ENCODE data around the gene HES7. TPM values are rescaled to one million over a fixed set of nuclear protein-coding genes. Genes with fewer than 3 reads are reported as not detected.

Gene HES7
- total RNA-seq, 1 donor from 2014 or later, result 1.1 TPM

DNA sequence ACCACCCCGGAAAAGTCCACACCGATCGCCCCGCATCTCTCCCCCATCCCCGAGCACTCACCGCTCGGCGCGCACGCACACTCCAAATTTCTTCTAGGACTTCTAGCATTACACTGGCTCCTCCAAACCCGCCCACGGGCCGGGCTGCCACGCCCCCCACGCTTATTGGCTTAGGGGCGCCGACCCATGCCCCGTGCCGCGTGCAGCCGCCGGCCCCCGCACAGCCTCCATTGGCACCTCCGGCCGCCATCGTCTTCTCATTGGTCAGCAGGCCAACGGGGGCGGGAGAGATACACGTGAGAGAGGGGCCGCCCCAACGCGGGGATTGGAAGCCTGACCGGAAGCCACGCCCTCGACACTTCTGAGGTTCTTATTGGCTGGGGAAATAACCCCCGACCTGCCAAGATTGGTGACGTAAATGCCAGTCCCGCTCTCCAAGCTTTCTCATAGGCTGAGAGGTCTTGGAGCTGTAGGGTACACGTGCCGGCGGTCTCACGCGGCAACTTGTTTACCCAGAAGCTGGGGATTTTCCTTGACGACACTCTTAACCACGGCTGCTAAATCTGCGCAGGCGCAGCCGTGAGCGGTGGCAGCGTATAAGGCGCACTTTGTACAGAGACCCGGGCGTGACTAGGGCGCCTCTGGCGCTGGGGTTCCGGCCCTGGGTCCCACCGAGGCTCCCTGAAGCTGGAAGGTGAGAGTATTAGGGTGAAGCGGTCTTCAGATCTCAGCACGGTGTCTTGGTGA lies 32.5 kb upstream of the HES7 start:
- DNase-seq (ENCODE audit: low spot score), result peak; percentile 100
- peak; percentile 72 for ATAC-seq
- intact Hi-C loops (cut with DNase I), result no loop called here

DNA sequence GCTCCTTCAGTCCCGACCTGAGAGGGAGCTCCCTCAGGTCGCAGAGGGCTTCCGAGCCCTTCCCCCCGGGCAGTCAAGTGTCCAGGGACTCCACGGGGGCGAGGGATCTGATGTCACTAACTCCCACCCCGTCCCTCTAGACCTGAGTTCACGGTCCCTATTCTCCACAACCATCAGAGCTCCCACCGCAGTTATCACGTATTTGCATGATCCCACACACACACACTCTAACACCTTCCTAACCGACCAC lies 32.0 kb upstream of the HES7 start:
- DNase-seq (ENCODE audit: low spot score), result peak; percentile 76
- intact Hi-C loops (cut with DNase I), result no loop called here
- ATAC-seq, result no peak

DNA sequence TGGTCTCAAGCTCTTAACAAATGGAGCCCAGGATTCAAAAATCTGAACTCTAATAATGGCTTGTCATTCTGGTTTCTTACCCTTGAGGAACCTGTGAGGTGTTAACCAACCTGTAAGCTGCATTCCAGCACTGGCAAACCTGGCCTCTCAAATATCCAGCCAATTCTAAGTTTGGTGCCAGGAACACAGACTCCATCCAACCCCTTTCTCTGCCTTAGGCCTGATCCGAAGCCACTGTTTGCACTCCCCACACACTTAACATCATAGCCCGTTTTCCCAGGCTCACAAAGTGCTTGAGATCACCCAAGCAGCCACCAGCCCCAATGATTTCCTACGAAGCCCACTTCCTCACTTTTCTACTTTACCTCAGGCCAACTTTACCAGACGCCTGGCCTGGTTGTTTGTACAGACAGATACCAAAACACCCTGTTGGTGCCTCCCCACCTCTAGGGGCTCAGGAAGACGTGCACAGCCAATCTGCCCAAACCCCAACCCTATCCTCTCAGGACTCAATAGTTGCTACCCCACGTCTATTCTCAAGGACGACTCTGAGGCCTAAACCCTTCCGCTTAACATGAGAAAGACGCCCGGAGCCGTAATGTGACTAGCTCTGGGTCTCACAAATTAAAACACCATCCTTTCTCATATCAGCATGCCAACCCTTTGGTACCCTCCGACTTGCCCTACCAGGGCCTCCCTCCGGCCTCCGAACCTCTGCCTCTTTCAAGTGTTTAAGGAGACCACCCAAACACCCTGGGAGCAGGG lies 31.5 kb upstream of the HES7 start:
- intact Hi-C loops (cut with DNase I), result no loop called here
- no peak for DNase-seq (ENCODE audit: low spot score)
- no peak for ATAC-seq

DNA sequence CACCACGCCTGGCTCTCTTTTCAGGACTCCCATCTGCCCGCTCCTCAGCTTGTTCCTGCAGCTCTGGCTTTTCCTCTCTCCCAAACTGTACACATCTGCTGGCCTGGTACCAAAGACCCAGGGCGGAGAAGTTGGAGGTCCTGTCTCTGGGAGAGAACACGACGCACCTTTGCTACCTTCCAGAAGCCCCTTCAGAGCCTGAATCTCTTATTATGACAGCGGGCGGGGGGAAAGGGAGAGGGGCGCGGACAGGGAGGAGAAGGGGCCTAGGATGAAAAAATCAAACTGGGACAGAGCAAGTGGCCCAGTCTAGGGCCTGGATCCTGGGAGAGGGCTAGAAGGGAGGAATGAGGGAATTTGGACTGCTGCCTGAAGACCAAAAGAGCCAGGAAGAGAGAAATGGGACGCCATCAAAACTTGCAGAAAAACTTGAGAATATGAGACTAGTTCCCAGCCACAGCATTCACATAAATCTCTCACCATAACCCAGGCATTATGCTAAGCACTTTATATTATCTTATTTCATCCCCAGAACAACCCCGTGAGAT lies 30.8 kb upstream of the HES7 start:
- intact Hi-C loops (cut with DNase I), result no loop called here
- no peak for DNase-seq (ENCODE audit: low spot score)
- ATAC-seq, result no peak

DNA sequence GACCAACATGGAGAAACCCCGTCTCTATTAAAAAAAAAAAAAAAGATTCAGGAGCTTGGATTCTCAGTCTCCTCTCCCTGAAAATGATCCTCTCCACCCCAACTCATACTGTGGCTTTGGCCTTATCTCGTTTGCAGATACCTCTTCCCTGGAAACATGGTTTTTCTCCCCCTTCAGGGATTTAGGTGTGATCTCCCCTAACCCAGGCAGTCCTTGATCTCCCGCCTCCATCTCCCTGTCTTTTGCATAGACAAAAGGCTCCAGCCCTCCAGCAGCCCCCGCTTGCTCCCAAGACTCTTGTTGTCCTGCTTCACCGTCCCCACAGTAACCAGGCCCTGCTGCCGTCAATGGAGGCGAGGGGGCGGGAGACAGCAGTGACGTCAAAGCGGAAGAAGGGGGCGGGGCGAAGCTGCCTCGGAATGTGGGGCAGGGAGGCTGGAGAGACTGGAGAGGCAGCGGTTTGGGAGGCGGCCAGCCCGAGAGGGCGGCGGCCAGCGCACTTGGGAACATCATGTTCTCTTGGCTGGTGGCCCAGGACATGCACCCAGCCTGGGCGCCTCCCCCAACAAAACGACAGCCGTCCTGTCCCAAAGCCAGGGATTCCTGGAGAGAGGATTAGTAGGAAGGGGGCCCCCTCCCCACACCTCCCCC lies 30.2 kb upstream of the HES7 start:
- ATAC-seq, result peak; percentile 57
- intact Hi-C loops (cut with DNase I), result no loop called here

DNA sequence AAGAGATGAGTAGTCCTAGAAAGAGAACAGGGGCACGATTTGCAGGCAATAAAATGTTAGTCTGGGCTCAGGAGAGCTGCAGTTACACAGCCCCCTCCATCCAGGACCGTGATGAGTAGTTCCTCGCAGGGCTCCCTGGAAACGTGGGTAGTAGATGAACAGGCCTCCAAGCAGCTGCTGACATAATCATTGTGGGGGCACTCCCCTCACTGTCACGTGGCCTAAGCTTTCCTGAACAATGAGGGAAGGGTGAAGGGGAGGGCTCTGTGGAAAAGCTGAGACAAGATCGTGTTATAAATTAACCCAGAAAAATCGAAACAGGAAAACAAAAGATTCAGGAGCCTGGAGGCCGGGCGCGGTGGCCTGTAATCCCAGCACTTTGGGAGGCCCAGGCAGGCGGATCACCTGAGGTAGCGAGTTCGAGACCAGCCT lies 29.6 kb upstream of the HES7 start:
- ATAC-seq (peak; percentile 13), DNase-seq (ENCODE audit: low spot score) (peak; percentile 85)
- intact Hi-C loops (cut with DNase I), result no loop called here

More for the DNA sequence above, 30.2 kb upstream of the HES7 start:
- peak; percentile 100 for DNase-seq (ENCODE audit: low spot score)

DNA sequence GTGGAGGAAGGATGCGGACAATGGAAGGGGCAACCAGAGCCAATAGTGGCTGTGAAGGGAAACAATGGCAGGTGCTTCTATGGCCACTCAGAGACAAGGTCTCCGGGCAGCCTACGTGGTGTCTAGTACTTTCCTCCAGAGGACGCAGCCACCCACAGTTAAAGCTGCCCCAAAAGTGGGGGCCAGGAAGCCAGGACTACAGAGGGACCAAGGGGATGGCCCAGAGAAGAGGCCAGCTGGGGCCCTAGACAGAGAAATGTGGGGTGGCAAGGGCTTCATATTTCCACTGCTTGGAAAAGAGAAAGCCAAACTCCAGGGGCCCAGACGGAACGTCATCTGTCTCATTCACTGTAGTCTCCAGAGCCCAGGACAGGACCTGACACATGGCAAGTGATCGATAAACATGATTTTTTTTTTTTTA lies 29.1 kb upstream of the HES7 start:
- DNase-seq (ENCODE audit: low spot score) (peak; percentile 66), ATAC-seq (no peak)
- intact Hi-C loops (cut with DNase I), result no loop called here

DNA sequence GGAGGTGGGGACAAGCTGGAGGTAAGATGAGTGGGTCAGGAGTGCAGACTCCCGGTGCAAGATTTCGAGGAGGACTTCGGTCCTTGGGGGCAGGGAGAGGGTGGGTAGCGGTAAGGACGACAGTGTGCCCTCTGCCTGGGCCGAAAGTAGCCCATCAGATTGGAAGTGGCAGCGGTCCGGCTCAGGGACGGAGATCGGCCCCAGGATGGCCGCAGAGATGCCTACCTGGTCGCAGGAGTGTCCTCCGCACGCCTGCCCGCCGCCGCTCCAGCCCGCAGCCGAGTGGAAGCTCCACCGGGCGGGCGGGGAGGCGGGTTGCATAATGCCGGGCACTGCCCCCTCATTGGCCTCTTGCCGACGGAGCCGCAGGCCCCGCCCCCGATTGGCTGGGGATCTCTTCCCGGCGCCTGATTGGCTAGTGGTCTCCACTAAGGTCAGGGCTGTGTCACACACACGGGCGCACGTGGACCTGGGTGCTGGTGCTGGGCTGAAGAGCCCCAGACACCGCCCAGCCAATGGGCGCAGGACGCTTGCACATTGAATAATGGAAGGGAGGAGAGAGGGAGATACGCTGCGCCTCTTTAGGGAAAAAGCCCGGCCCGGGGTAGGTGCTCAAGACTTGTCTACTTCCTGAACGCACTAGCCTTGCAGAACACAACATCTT lies 28.3 kb upstream of the HES7 start, which contains the start of gene PER1:
TSS of gene PER1 (minus strand) at position 293 of the 664 bp plus-strand sequence. CDS start 1,698 bp downstream, outside the sequence.
- ATAC-seq (peak; percentile 52), DNase-seq (ENCODE audit: low spot score) (peak; percentile 98)
- intact Hi-C loops (cut with DNase I), result no loop called here

DNA sequence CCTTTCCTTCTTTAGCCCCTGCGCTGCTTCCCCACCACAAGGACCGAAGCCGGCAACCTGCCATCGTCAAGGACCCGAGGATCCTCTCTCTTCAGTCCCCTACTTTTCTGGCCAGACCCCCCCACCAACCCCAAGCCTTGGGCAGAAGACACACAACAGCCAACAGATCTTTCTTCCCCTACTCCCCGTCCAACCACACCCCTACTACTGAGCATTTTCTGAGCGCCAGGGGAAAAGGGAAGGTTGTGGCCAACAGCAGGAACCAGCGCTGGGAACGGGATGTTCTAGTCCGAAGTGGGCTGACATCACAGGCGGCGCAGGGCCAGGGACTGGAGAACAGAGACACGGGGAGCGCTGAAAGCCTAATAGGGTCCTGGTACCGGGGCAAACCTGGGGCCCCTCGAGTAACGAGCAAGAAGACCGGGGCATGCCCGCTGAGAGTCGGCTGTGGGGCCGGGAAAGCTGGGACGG lies 27.8 kb upstream of the HES7 start:
- intact Hi-C loops (cut with DNase I), result no loop called here

DNA sequence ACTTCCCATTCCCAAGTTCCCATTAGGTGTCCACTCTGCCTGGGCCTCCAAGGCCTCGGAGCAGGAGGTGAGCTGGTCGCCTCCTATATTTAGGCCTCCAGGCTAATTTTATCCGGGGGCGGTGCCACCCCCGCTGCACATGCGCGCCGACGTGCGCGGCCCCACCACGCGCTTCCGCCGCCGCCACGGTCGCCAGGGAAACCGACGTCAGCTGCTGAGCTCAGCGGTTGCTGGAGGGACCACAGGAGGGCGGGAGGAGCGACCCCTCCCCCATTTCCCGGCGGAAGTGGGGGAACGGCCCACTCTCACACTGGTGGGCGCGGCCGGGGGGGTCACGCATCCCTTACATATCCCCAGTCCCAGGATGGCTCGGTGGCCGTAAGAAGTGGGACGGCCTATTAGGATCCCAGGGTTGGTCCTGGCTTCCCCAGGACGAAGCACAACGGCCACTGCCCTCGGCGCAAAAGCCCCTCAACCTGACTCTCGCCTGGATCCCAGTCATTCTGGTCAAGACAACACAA lies 27.3 kb upstream of the HES7 start:
- intact Hi-C loops (cut with DNase I), result no loop called here
- peak; percentile 35 for ATAC-seq
- peak; percentile 97 for DNase-seq (ENCODE audit: low spot score)

More for the DNA sequence above, 27.8 kb upstream of the HES7 start:
- ATAC-seq, result peak; percentile 1
- peak; percentile 92 for DNase-seq (ENCODE audit: low spot score)

DNA sequence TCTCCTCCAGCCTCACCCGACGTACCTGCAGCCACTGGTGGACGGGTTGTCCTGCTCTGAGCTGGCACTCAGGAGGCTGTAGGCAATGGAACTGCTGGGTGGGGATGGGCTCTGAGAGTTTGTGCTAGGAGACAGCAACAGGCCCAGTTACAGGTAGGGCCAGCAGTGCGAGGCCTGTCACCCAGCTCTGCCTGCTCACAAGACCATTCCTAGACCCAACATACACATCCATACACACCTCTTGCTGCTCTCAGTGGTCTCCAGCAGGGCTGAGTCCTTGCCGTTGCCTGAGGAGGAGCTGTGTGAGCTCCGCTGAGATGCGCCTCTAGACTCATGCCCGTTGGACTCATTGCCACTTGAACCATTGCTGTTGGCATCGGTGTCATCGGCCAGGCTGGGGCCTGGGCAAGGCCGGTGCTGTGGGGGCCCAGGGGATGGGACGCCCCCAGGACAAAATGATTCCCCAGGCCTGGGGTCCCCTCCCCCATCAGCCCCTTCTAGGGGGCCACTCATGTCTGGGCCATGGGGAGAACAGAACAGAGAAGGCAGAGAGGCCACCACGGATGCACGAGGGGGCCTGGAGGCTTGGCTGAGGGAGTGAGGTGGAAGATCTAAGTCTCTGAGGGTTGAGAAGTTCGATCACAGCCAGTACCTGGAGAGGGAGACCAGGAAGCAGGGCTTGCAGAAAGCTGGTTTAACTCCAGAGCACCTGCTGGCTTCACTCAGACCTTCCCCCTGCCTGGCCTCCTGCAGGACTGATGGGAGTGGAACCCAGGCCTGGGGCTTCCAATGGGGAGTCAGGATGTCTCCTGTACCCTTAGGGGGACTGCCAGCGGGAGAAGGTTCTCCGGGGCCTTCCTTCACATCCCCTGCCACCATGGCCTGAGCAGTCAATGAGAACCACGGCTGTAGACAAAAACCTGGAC lies 26.6 kb upstream of the HES7 start:
- DNase-seq (ENCODE audit: low spot score), result peak; percentile 73
- ATAC-seq, result no peak
- intact Hi-C loops (cut with DNase I), result no loop called here

DNA sequence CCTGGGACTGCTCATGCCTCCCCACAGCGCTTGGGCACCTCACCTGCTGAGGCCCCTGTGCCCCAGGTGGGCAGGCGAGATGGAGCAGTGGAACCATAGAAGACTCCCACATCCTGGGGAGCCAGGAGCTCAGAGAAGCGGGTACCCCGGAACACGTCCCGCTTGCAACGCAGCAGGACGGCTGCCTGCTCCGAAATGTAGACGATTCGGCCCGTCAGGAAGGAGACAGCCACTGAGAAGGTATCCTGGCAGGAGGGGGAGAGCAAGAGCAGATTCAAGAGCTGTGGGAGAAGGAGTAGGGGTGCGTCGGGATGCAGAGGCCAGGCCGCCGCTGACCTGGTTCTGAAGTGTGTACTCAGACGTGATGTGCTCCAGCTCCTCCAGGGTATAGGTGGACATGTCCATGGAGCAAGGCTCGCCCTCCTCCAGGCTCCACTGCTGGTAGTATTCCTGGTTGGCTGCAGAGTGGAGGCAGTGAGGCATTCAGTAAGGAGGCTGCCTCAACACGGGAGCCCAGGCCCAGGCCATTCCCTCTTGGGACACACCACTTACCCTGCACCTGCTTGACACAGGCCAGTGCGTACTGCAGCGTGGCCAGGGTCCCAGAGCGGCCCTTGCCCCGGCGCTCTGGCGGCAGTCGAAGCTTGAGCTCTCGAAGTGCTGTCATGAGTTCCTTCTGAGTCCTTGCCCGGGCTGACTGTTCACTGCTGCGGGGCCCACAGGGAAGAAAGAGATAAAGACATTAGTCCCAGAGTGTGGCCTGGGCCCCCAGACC lies 25.7 kb upstream of the HES7 start:
- intact Hi-C loops (cut with DNase I), result no loop called here

DNA sequence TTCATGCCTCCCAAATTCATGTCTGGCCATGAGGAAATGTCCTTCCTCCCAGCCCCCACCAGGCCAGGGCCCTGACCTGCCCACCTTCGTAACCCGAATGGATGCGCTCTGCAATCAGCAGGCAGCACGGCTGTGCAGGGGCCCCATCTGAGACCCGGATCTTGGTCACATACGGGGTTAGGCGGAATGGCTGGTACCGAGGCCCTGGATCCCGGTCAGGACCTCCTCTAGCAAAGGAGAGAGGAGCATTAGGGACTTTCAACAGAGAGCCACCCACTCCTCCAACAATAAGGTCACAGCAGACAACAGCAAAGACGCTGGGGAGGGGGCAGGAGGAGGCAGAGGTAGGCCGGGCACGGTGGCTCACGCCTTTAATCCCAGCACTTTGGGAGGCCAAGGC lies 24.7 kb upstream of the HES7 start:
- DNase-seq (ENCODE audit: low spot score), result no peak
- intact Hi-C loops (cut with DNase I), result no loop called here
- no peak for ATAC-seq

More for the DNA sequence above, 25.7 kb upstream of the HES7 start:
- DNase-seq (ENCODE audit: low spot score) (no peak), ATAC-seq (no peak)

DNA sequence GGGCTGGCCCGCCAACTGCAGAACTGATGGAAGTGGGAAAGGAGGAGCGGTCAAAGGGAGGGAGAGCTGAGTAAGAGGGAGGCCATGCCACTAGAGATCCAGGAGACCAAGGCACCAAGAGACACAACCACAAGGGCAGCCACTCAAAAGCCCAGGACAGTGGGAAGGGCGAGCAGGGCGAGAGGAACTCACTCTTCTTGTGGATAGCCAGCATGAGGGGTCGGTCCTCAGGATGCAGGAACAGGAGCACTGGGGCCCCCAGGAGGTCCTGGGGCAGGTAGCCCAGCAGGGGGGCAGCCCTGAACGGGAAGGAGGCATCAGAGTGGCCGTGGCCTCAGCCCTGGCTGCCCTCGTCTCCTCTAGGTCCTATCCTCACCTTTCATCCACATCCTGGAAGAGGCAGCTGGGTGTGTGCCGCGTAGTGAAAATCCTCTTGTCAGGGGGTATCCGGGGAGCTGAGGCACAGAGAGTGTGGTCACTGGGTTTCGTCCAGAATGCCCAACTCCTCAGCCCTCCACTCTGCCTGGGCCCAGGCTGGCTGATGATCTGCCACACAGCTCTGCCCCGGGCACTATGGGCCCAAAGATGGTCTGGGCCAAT lies 24.0 kb upstream of the HES7 start:
- ATAC-seq, result no peak
- intact Hi-C loops (cut with DNase I), result no loop called here
- no peak for DNase-seq (ENCODE audit: low spot score)

DNA sequence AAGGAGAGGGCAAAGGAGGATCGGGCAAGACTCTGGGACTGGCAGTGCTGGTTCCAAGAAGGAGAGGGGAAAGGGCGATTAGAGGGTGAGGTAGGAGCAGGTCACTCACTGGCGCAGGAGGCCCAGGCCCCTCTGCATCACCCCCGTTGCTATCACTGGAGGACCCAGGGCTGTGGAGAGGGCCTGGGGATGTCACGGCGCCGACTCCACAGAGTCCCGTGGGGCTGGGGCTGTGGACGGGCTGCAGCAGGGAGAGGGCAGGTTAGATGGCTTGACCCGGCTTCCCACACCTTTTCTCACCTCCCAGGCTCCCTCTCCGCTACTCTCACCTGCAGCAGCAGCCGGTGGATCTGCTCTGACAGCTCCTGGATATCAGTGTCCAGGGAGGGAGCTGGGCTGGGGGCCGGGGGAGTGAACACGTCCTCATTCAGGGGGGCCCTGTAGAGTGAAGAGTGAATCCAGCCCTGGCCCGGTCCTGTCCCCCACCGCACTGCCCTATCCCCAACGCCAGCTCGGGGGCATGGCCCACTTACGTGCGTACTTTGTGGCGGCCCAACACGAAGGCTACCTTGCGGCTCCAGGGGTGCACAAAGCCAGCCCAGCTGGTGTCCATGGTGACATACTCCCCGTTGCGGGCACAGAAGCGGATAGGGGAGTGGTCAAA lies 23.4 kb upstream of the HES7 start:
- intact Hi-C loops (cut with DNase I), result no loop called here
- ATAC-seq (no peak), DNase-seq (ENCODE audit: low spot score) (peak; percentile 67)

All from sciatic nerve (tissue), 2 donors.